Neural progenitor cell (in vitro differentiated cells): ENCODE data around the gene RPL39L. TPM values are rescaled to one million over a fixed set of nuclear protein-coding genes. Genes with fewer than 3 reads are reported as not detected.

Experiments used
- DNase-seq: peaks from one replicate; pipeline ENCODE4 v3.0.0-alpha.2; 2016; ENCODE audit warnings: low spot score
- H2AFZ ChIP-seq: fragments of 200-600 bp; sonication (generic); replicated peaks from 2 replicates; pipeline ENCODE4 v1.6.1; 2016; ENCODE audit warnings: antibody characterized with exemption
- H3F3A ChIP-seq: fragments of 200-600 bp; sonication (generic); 2 replicates; pipeline ENCODE4 v1.6.1; 2016; ENCODE audit warnings: antibody characterized with exemption, low read depth
- H3K27ac ChIP-seq: fragments of 200-600 bp; sonication (generic); 2 replicates; pipeline ENCODE4 v1.5.1; 2016; ENCODE audit warnings: mild to moderate bottlenecking
- H3K27me3 ChIP-seq: fragments of 200-600 bp; sonication (generic); 2 replicates; pipeline ENCODE4 v1.6.1; 2016; ENCODE audit warnings: mild to moderate bottlenecking, moderate library complexity
- H3K36me3 ChIP-seq: fragments of 200-600 bp; sonication (generic); 2 replicates; pipeline ENCODE4 v1.5.1; 2016
- H3K4me1 ChIP-seq: fragments of 200-600 bp; sonication (generic); 2 replicates; pipeline ENCODE4 v1.6.1; 2016; ENCODE audit warnings: mixed run types
- H3K4me2 ChIP-seq: fragments of 200-600 bp; sonication (generic); 2 replicates; pipeline ENCODE4 v1.6.1; 2016
- H3K4me3 ChIP-seq: fragments of 200-600 bp; sonication (generic); 2 replicates; pipeline ENCODE4 v1.5.1; 2016
- H3K79me2 ChIP-seq: fragments of 200-600 bp; sonication (generic); 2 replicates; pipeline ENCODE4 v1.6.1; 2016; ENCODE audit warnings: low read depth
- H3K9ac ChIP-seq: fragments of 200-600 bp; sonication (generic); 2 replicates; pipeline ENCODE4 v1.6.1; 2016
- H3K9me3 ChIP-seq: fragments of 200-600 bp; sonication (generic); 2 replicates; pipeline ENCODE4 v1.5.1; 2016; ENCODE audit warnings: low read depth
- H4K20me1 ChIP-seq: fragments of 200-600 bp; sonication (generic); 2 replicates; pipeline ENCODE4 v1.6.1; 2016; ENCODE audit warnings: low read depth
- H3K27ac Mint-ChIP-seq: 3 replicates; pipeline ENCODE4 v1.8.0; 2021; ENCODE audit warnings: mixed read lengths
- H3K27me3 Mint-ChIP-seq: 2 replicates; pipeline ENCODE4 v1.8.0; 2022; ENCODE audit warnings: low read depth, mild to moderate bottlenecking, inconsistent platforms, moderate library complexity, mixed read lengths; ENCODE audit not compliant: insufficient read depth
- H3K36me3 Mint-ChIP-seq: 3 replicates; pipeline ENCODE4 v1.8.0; 2021; ENCODE audit warnings: mixed read lengths
- H3K4me1 Mint-ChIP-seq: 3 replicates; pipeline ENCODE4 v1.8.0; 2021; ENCODE audit warnings: mixed read lengths
- H3K4me3 Mint-ChIP-seq: 3 replicates; pipeline ENCODE4 v1.8.0; 2021; ENCODE audit warnings: mild to moderate bottlenecking, moderate library complexity, mixed read lengths
- H3K9me3 Mint-ChIP-seq: 3 replicates; pipeline ENCODE4 v1.8.0; 2020; ENCODE audit warnings: mixed read lengths
- EZH2 ChIP-seq: fragments of 200-600 bp; sonication (generic); IDR thresholded peaks from 2 replicates; pipeline ENCODE4 v1.6.1; 2017; ENCODE audit warnings: antibody characterized with exemption, mild to moderate bottlenecking, moderate library complexity
- EZH2phosphoT487 ChIP-seq: fragments of 200-600 bp; sonication (generic); IDR thresholded peaks from 2 replicates; pipeline ENCODE4 v1.6.1; 2017; ENCODE audit warnings: antibody characterized with exemption
- total RNA-seq: library from RNA; depleted of rRNA; stranded (reverse); fragments of >200 nt; gene quantifications from 2 replicates; pipeline ENCODE4 v1.2.3, GENCODE V29; 2015; ENCODE audit warnings: low replicate concordance
- TF ChIP-seq, protein P1 (sequence below): fragments of 200-600 bp; sonication (generic); IDR thresholded peaks from 2 replicates; pipeline ENCODE4 v1.5.1; 2017; ENCODE audit warnings: antibody characterized with exemption, mild to moderate bottlenecking

Gene RPL39L
- total RNA-seq, 1 donor from 2014 or later: 49.1 TPM

DNA sequence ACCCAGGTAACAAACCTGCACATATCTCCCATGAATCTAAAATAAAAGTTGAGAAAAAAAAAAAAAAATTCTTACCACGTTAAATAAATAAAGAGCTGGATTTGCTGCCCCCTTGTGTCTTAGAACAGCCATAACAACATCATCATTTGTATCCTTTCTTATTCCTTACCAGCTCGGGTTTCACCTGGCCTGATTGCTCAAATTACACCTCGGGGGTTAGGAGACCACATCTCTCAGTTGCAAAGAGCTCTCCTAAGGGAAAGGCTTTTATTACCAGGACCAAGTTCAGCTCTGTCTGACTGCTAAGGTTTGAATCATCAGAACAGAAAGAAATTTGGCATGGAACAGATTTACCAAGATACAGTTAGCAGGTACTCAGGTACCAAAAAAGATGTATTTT is 25.8 kb upstream of the RPL39L start:
- Mint-ChIP-seq H3K4me3 (no peak overlapping the region), H3K9me3 (peaks cover 2% of the 10 kb centered on the region), H3K4me1 (peaks cover 12% of the 10 kb centered on the region), H3K27ac (no peak overlapping the region), H3K36me3 (no peaks in the 10 kb centered on the region), H3K27me3 (peaks cover 2% of the 10 kb centered on the region)
- Histone ChIP-seq H2AFZ (no peak overlapping the region), H3K36me3 (no peaks in the 10 kb centered on the region), H3K27me3 (no peaks in the 10 kb centered on the region), H3K4me1 (peaks cover 13% of the 10 kb centered on the region), H4K20me1 (no peaks in the 10 kb centered on the region), H3F3A (no peaks in the 10 kb centered on the region), H3K27ac (no peak overlapping the region), H3K4me3 (no peak overlapping the region), H3K9ac (no peak overlapping the region), H3K4me2 (peak overlapping the region; percentile 48), H3K9me3 (no peaks in the 10 kb centered on the region), H3K79me2 (no peaks in the 10 kb centered on the region)
- peak; percentile 79 for DNase-seq
- TF ChIP-seq EZH2phosphoT487: no peak
- TF ChIP-seq, protein P1, sequence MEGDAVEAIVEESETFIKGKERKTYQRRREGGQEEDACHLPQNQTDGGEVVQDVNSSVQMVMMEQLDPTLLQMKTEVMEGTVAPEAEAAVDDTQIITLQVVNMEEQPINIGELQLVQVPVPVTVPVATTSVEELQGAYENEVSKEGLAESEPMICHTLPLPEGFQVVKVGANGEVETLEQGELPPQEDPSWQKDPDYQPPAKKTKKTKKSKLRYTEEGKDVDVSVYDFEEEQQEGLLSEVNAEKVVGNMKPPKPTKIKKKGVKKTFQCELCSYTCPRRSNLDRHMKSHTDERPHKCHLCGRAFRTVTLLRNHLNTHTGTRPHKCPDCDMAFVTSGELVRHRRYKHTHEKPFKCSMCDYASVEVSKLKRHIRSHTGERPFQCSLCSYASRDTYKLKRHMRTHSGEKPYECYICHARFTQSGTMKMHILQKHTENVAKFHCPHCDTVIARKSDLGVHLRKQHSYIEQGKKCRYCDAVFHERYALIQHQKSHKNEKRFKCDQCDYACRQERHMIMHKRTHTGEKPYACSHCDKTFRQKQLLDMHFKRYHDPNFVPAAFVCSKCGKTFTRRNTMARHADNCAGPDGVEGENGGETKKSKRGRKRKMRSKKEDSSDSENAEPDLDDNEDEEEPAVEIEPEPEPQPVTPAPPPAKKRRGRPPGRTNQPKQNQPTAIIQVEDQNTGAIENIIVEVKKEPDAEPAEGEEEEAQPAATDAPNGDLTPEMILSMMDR: peak; percentile 74
- no peak for TF ChIP-seq EZH2

DNA sequence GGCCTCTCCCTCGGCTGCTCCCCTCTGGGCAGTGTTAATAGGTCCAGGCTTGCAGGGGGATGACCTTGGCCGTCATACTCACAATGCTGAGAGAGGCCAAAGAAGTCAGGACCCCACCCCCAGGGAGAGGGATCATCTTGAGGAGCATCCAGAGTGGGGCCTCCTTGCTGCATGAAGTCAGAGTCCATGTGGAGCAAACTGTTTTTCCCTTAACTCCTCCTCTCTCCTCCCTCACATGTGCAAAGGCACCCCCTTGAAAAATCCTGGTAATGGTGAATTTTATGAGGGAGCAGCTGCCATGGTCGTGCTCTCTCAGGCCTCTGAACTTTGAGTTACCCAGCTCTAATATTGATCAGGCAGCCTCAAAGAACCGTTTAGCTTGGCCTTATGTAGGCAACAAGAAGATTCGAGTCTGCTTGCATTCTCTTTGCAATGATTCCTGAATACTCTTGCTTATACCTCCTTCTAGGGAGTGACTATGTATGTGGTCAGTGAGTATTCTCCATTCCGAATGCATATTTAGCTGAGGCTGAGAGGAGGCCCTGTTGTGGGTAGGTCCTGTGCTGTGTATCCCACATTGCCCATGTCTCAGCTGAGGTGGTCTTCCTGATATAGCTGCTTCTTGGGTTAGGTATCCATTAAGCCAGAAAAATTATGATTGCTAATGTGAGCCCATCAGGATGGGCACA is 23.1 kb upstream of the RPL39L start:
- no peaks in the 10 kb centered on the region for H3K9me3 ChIP-seq
- H3K27ac Mint-ChIP-seq: no peak overlapping the region
- H3K4me2 ChIP-seq: no peak overlapping the region
- H3K36me3 Mint-ChIP-seq: no peaks in the 10 kb centered on the region
- no peak overlapping the region for H3K4me3 Mint-ChIP-seq
- peaks cover 2% of the 10 kb centered on the region for H3K27me3 Mint-ChIP-seq
- H3F3A ChIP-seq: no peaks in the 10 kb centered on the region
- peaks cover 13% of the 10 kb centered on the region for H3K4me1 ChIP-seq
- H4K20me1 ChIP-seq: no peaks in the 10 kb centered on the region
- H3K79me2 ChIP-seq: no peaks in the 10 kb centered on the region
- no peak overlapping the region for H2AFZ ChIP-seq
- no peaks in the 10 kb centered on the region for H3K27me3 ChIP-seq
- no peak for DNase-seq
- no peak for TF ChIP-seq EZH2phosphoT487
- TF ChIP-seq, protein P1: no peak
- TF ChIP-seq EZH2: no peak
- H3K9me3 Mint-ChIP-seq: peaks cover 5% of the 10 kb centered on the region
- no peak overlapping the region for H3K9ac ChIP-seq
- H3K4me3 ChIP-seq: no peak overlapping the region
- H3K4me1 Mint-ChIP-seq: peaks cover 12% of the 10 kb centered on the region
- H3K27ac ChIP-seq: no peak overlapping the region
- H3K36me3 ChIP-seq: no peaks in the 10 kb centered on the region

DNA sequence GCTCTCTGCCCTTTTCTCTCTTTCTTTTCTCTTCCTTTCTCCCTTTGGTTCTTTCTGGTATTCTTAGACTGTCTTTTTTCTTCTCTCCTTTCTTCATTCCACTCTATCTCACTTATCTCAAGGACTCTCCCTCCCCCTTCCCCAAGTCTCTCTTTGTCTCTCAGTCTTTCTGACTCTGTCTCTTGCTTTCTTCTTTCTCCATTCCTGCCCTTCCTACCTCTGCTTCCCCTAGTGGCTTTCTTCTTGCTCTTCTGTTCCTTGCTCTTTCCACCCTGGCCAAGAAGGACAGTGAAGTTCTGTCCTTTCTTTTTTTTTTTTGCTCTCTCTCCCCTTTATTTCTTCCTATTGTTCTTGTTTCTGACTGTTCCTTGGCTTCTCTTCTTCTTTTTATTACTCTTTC is 22.3 kb upstream of the RPL39L start:
- Mint-ChIP-seq H3K9me3 (peaks cover 5% of the 10 kb centered on the region), H3K27ac (no peak overlapping the region), H3K27me3 (peaks cover 2% of the 10 kb centered on the region), H3K36me3 (no peaks in the 10 kb centered on the region), H3K4me1 (peaks cover 12% of the 10 kb centered on the region), H3K4me3 (no peak overlapping the region)
- Histone ChIP-seq H3K4me3 (no peak overlapping the region), H3K4me1 (peaks cover 13% of the 10 kb centered on the region), H4K20me1 (no peaks in the 10 kb centered on the region), H3K36me3 (no peaks in the 10 kb centered on the region), H3K9ac (no peak overlapping the region), H3K4me2 (no peak overlapping the region), H2AFZ (peak overlapping the region; percentile 42), H3K79me2 (no peaks in the 10 kb centered on the region), H3K27ac (no peak overlapping the region), H3F3A (no peaks in the 10 kb centered on the region), H3K9me3 (no peaks in the 10 kb centered on the region), H3K27me3 (no peaks in the 10 kb centered on the region)
- no peak for DNase-seq
- TF ChIP-seq, protein P1: no peak
- no peak for TF ChIP-seq EZH2phosphoT487
- no peak for TF ChIP-seq EZH2
